Liver (tissue), 3 donors: ENCODE data around the gene ECM1.

Experiments used
- CTCF ChIP-seq: fragments of 150-350 bp; IDR thresholded peaks from 2 replicates; pipeline ENCODE4 v1.5.1; 2017; ENCODE audit warnings: improper control_type of control experiment, low read depth, low read length; ENCODE audit not compliant: missing input control
- EGR1 ChIP-seq, 2 donors: IDR thresholded peaks; 2 replicates each; pipeline ENCODE4 v1.6.1; 2016 to 2018; ENCODE audit warnings: antibody characterized with exemption in 2 of 2, low read depth in 2 of 2
- FOXA1 ChIP-seq: IDR thresholded peaks from 2 replicates; pipeline ENCODE4 v1.6.1; 2016; ENCODE audit warnings: antibody characterized with exemption
- GABPA ChIP-seq, 2 donors: IDR thresholded peaks in 1 of 2; conservative IDR thresholded peaks in 1 of 2; 2 replicates each; pipeline ENCODE4 v1.6.1; 2016; ENCODE audit warnings: antibody characterized with exemption in 2 of 2, mild to moderate bottlenecking in 1 of 2, moderate library complexity in 1 of 2
- JUND ChIP-seq, 2 donors: IDR thresholded peaks; 2 replicates each; pipeline ENCODE4 v1.6.1; 2016; ENCODE audit warnings: antibody characterized with exemption in 2 of 2
- MAX ChIP-seq: IDR thresholded peaks from 2 replicates; pipeline ENCODE4 v1.6.1; 2016; ENCODE audit warnings: antibody characterized with exemption
- RAD21 ChIP-seq, 2 donors: IDR thresholded peaks; 2 replicates each; pipeline ENCODE4 v1.6.1; 2016; ENCODE audit warnings: antibody characterized with exemption in 2 of 2, mild to moderate bottlenecking in 2 of 2
- TAF1 ChIP-seq: conservative IDR thresholded peaks from 2 replicates; pipeline ENCODE4 v1.6.1; 2016; ENCODE audit warnings: antibody characterized with exemption, mild to moderate bottlenecking
- YY1 ChIP-seq: IDR thresholded peaks from 2 replicates; pipeline ENCODE4 v1.6.1; 2016; ENCODE audit warnings: antibody characterized with exemption, mild to moderate bottlenecking
- ZBTB33 ChIP-seq: IDR thresholded peaks from 2 replicates; pipeline ENCODE4 v1.6.1; 2016; ENCODE audit warnings: antibody characterized with exemption
- TF ChIP-seq, protein P1 (sequence below): IDR thresholded peaks from 2 replicates; pipeline ENCODE4 v1.6.1; 2016; ENCODE audit warnings: antibody characterized with exemption
- donor health status: healthy.
- donor health status: healthy.

DNA sequence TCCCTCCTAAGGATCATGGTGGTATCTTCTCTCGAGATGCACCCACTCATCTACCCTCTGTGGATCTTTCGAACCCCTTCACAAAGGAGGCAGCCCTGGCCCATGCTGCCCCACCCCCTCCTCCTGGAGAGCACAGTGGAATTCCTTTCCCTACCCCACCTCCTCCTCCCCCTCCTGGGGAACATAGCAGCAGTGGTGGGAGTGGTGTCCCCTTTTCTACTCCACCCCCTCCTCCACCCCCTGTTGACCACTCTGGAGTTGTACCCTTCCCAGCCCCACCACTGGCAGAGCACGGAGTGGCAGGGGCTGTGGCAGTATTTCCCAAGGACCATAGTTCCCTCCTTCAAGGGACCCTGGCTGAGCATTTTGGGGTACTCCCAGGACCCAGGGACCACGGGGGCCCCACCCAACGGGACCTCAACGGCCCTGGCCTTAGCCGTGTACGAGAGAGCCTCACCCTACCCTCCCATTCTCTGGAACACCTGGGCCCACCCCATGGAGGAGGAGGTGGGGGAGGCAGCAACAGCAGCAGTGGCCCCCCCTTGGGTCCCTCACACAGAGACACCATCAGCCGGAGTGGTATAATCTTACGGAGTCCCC is 35.2 kb upstream of the ECM1 start:
- no peak for TF ChIP-seq ZBTB33
- no peak for TF ChIP-seq RAD21 (IDR thresholded peaks at IDR 0.05)
- TF ChIP-seq CTCF: no peak
- no peak for TF ChIP-seq JUND (IDR thresholded peaks at IDR 0.05)
- TF ChIP-seq MAX: no peak
- TF ChIP-seq, protein P1, sequence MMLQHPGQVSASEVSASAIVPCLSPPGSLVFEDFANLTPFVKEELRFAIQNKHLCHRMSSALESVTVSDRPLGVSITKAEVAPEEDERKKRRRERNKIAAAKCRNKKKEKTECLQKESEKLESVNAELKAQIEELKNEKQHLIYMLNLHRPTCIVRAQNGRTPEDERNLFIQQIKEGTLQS: no peak
- TF ChIP-seq YY1: no peak
- TF ChIP-seq FOXA1: no peak
- TF ChIP-seq GABPA (IDR thresholded peaks at IDR 0.05 in 1 of 2, conservative IDR thresholded peaks at IDR 0.05 in 1 of 2): no peak
- TF ChIP-seq TAF1: no peak
- TF ChIP-seq EGR1 (IDR thresholded peaks at IDR 0.05; ENCODE audit: low read depth in 2 of 2): no peak
